Measurements from ENCODE around the gene AARS2.
"Not testable (repeated sequence)": the region's sequence is repeated elsewhere in the genome, so short reads cannot be mapped to it uniquely, and the experiment has no call there.

The AARS2 gene

GRCh38 chr6:44312901-44313788 lies at the start of gene AARS2:
Gene AARS2, minus strand, starts transcription at chr6:44313347. Its CDS starts 24 bp downstream, at chr6:44313323.
- peak; percentile 93 for DNase-seq

GRCh38 chr6:44361947-44362346 lies 48.8 kb upstream of the AARS2 start:
- no peak for DNase-seq

GRCh38 chr6:44359973-44360372 lies 46.8 kb upstream of the AARS2 start:
- no peak for DNase-seq

- DNase-seq: no peak
Measured at GRCh38 chr6:44356487-44356886, 43.3 kb upstream of the AARS2 start.

GRCh38 chr6:44355640-44356039 lies 42.5 kb upstream of the AARS2 start:
- no peak for DNase-seq

- DNase-seq: no peak
Measured at GRCh38 chr6:44353336-44353735, 40.2 kb upstream of the AARS2 start.

GRCh38 chr6:44352259-44352658 lies 39.1 kb upstream of the AARS2 start:
- no peak for DNase-seq

- not testable (repeated sequence) for DNase-seq
Measured at GRCh38 chr6:44350650-44350994, 37.5 kb upstream of the AARS2 start.

- DNase-seq: no peak
Measured at GRCh38 chr6:44349904-44350649, 36.9 kb upstream of the AARS2 start.

GRCh38 chr6:44346818-44347217 lies 33.7 kb upstream of the AARS2 start:
- not testable (repeated sequence) for DNase-seq

- DNase-seq: peak; percentile 80
Measured at GRCh38 chr6:44342489-44342888, 29.3 kb upstream of the AARS2 start, which contains the start of gene SPATS1. Gene SPATS1, plus strand, starts transcription at chr6:44342650. Its CDS starts 446 bp downstream, at chr6:44343096.

GRCh38 chr6:44342052-44342451 lies 28.9 kb upstream of the AARS2 start:
- peak; percentile 80 for DNase-seq

- no peak for DNase-seq
Measured at GRCh38 chr6:44341095-44341890, 28.1 kb upstream of the AARS2 start.

GRCh38 chr6:44339763-44340625 lies 26.8 kb upstream of the AARS2 start:
- no peak for DNase-seq

GRCh38 chr6:44339301-44339700 lies 26.2 kb upstream of the AARS2 start:
- DNase-seq: no peak

- DNase-seq: peak; percentile 85
Measured at GRCh38 chr6:44338228-44339122, 25.3 kb upstream of the AARS2 start.

GRCh38 chr6:44335631-44336030 lies 22.5 kb upstream of the AARS2 start:
- peak; percentile 93 for DNase-seq

GRCh38 chr6:44333942-44334341 lies 20.8 kb upstream of the AARS2 start:
- DNase-seq: no peak

GRCh38 chr6:44333273-44333919 lies 20.2 kb upstream of the AARS2 start:
- DNase-seq: no peak

GRCh38 chr6:44332585-44332984 lies 19.4 kb upstream of the AARS2 start:
- peak; percentile 17 for DNase-seq

GRCh38 chr6:44329858-44330257 lies 16.7 kb upstream of the AARS2 start:
- no peak for DNase-seq
